GM19463 (cell line): Measurements from ENCODE around the gene PTPRG.

ENCODE experiments used
- ATAC-seq: cut with Tn5 transposase; IDR thresholded peaks from one replicate; pipeline ENCODE4 v1.9.1; 2021; ENCODE audit warnings: mild to moderate bottlenecking, moderate library complexity; ENCODE audit not compliant: unreplicated experiment

PTPRG gene

GRCh38 chr3:61938878-61939549 lies 377.6 kb downstream of the PTPRG start:
- ATAC-seq = no peak

DNA sequence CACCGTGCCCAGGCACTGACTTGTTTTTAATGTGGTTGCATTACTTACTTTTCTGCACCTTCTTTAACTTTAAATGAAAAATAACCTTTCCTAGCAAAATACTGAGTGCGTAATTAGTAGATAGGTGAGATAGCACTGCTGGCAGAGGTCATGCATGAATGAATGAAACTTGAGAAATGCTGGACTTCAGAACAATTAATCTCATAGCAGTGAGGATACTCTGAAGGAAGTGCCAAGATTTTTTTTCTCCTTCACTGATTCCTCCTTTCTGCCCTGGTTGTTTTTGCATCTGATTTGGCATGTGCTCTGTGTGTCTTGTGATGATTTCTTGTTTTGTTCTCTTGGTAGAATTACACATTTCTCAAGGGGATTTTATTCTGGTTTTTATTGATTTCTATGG lies 378.9 kb downstream of the PTPRG start:
- no peak for ATAC-seq

DNA sequence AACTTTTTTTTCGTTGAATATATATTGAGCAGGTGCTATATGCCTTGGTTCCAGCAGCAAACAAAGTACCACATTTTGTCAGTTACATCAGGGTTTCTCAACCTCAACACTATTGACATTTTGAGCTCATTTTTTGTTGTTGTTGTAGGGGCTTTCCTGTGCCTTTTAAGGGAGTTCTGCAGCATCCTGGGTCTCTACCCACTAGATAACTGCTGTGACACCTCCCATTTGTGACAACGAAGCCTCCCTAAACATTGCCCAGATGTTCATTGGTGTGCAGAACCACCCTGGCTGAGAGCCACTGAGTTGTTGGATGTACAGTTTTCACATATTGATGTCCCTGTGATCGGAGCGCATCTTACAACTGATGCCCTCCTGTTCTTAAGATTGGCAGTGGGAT lies 382.6 kb downstream of the PTPRG start:
- ATAC-seq = no peak

GRCh38 chr3:61944726-61945125 lies 383.4 kb downstream of the PTPRG start:
- no peak for ATAC-seq

DNA sequence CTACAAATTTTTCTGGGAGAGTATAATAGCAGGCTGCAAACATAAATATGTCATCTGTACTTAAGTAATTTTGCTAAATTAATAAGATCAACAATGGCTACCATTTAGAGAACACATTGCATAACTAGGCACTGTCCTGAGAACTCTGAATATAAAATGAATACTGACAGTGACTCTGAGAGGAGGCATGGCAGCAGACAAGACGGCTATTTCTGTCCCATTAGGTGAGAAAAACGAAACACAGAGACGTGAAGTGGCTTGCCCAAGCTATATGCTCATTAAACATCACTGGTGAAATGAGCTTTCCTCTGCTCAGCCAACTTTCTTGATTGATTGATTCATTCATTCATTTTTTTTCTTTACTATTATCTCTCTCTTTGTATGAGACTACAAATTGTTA lies 384.3 kb downstream of the PTPRG start:
- no peak for ATAC-seq

DNA sequence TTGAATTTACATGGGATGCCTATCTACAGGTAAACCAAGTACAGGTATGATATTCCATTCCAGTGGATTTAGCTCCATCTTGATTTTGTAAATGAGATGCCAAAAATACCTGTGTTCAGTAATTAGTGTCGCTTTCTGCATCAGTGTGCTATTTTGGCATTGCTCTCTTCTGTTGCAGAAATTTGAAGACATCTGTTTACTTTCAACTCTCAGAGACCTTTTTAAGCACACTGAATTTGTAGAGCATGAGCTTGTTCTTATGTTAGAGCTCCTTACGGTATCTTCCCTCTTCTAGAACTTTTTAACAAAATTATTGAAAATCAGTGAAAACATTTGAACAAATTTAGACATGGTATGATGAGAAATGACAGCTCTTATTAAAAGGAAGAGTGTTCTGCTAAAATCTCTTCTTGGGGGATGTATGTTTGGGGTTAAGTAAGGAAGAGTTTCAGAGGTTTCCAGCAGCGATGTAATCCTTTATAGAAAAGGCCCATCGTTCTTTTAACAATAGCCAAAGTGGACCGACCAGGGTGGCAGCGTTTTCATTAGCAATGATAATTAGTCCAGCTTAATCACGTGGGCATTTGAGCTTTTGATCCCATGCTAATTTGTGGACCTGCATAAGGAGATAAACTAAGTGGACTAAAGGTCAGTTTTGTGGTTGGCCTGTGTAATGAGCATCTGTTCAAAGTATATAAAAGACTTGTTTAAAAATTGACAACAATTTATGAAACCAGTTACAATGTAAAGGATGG lies 385.4 kb downstream of the PTPRG start:
- no peak for ATAC-seq

- no peak for ATAC-seq
Observed at GRCh38 chr3:61947456-61947855, 386.1 kb downstream of the PTPRG start.

DNA sequence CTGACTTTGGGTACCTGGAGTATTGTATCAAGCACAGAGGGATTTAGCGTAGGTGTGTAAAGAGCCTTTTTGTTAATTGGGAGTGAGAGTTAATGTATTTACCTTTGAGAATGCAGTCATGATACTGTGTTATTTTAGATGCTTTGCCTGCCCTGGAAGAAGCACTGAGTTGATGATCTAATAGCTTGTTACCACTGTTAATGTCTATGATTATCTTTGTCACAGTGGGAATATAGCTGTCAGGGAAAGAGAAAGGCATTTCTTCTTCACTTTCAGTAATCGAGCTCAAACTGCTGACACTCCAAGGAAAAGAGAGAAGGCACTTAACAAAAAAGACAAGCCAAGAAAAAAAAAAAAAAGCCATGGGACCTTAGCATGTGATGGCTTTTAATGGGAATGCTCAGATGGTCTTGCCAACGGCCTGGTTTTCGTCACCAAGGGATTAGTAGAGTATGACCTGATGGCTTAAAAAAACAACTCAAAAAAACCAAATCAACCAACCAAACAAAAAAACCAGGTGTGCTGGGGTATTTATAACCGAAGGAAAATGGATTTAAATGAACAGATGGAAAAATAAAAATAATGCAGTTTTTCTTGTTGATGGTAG lies 387.4 kb downstream of the PTPRG start:
- ATAC-seq = no peak

GRCh38 chr3:61954097-61954540 lies 392.7 kb downstream of the PTPRG start:
- no peak for ATAC-seq

DNA sequence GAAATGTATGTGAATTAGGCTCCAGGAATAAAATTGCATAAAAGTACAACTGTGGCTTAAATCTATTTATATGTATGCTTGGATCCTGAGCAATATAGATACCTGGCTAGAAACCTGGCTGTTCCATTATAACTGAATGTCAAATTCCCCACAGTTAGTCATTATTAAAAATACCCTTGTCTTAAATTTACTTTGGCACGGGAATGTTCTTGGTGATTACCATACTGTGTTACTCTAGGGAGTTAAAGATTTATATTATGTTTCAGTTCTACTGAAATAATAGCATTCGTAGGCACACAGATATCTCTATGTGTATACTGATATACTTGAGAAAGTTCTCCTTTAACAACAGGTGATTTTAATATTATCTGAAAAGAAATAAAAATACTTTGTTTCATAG lies 394.1 kb downstream of the PTPRG start:
- ATAC-seq = no peak

DNA sequence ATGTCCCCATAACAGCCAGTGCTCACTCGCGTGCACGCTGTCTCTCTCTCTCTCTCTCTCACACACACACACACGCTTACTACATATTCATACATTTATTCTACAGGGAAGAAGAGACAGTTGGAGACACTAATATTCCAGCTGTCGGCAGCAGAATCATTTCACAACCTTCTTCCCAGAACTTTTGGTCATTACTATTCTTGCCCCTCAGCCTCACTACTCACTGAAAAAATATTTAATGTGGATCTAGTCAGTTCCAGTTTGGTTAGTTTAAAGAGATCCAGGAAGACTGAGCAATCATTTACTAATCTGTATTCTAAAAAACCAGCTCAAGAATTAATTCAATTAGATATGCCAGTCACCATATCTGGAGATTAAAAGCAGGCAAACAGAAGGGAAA lies 394.9 kb downstream of the PTPRG start:
- no peak for ATAC-seq

DNA sequence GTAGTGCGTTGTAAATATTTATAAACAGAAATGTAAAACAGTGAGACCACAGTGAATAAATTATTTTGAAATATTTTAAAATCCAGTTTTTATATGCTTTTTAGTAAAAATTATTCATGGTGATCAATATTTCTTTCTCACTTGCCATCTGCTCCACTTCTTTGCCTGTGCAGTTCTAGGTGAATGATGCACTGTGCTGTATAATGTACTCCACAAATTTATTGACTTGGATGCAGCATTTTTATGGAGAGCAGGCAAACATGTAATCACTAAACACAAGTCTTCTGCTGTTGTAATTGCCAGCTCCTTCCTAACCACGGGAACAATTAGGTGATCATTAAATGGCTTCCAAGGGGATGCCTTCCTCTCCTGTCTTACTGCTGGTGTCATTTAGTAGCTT lies 395.9 kb downstream of the PTPRG start:
- ATAC-seq = no peak

DNA sequence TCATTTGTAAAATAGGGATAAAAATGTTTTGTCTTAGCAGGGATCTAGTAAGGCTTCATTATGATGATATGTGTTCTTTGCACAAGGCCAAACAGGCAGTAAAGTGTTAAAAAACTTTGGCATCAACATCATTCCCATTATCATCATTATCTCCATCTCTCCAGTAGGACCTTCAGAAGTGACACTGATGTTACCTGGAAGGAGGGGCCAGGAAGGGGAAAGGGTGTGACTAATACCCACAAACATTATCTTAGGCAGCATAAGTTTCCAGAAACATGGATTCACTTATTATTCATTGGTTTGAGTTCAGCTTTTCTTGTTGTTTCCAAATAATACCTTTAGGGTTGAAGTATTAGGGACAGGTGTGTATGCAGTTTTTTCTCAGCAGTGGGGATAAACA lies 399.6 kb downstream of the PTPRG start:
- no peak for ATAC-seq

GRCh38 chr3:61961900-61962299 lies 400.5 kb downstream of the PTPRG start:
- no peak for ATAC-seq

- ATAC-seq = no peak
Observed at GRCh38 chr3:61964566-61964965, 403.2 kb downstream of the PTPRG start.

DNA sequence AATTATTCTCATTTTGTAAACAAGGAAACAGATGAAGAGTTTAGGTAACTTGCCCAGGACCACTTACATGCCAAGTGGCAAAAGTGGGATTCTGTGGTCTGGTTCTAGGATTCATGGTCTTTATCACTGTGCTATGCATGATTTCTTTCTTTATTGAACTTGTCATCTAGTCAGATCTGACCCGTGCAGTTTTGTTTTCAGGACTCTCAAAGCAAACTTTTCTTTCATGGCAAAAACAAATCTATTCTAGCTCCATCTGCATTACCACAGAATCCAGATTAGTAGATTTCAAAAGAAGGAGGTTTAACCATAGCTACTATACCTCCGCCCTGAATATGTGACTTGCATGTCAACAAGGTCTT lies 404.4 kb downstream of the PTPRG start:
- ATAC-seq = no peak

- no peak for ATAC-seq
Observed at GRCh38 chr3:61966200-61966599, 404.8 kb downstream of the PTPRG start.

- ATAC-seq = no peak
Observed at GRCh38 chr3:61967019-61967418, 405.6 kb downstream of the PTPRG start.

DNA sequence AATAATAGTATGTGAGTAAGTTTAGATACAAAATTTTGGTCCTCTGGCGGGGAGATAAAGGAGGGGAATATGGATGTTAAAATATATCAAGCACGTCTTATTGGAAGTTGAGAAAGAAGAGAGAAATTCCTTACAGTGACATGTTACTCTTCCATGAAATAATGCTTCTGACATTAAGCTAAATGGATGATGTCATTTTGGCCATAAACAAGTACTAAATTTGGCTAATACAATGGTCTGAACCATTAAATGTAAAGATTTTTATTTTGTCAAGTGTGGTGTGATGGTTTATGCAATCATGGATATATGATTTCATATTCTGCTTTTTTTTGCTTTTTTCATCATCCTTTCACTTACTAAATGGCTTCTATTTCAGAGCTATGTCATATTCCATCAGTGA lies 406.6 kb downstream of the PTPRG start:
- ATAC-seq = no peak

- no peak for ATAC-seq
Observed at GRCh38 chr3:61974662-61975061, 413.3 kb downstream of the PTPRG start.

GRCh38 chr3:61975199-61975598 lies 413.8 kb downstream of the PTPRG start:
- no peak for ATAC-seq

- no peak for ATAC-seq
Observed at GRCh38 chr3:61975936-61976335, 414.6 kb downstream of the PTPRG start.
